ENCODE results near the gene CSTPP1. TPM values are rescaled to one million over a fixed set of nuclear protein-coding genes. Genes with fewer than 3 reads are reported as not detected.

Gene CSTPP1
- total RNA-seq, 4 donors from 2014 or later: 18.3 to 27.0 (median 24.6) TPM

DNA sequence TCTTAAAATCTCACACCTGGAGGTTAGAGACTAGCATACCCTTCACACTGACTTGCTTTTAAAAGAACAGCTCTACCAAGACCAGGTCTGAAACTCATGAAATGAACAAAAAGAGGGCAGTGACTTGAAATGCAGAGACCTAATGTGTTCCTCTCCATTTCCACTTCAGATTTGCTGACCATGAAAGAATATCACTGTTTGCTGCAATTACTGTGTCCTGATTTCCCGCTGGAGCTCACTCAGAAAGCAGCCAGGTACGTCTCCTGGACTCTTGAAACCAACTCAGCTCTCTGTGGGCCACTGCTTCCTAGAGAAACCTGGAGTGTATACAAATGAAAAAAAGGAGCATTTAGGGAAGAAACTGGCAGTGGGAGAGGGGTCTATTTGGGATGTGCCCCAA, 200.9 kb downstream of the CSTPP1 start:
- intact Hi-C loops (cut with DNase I; ENCODE audit: low total_unique reads): no loop called here
- Histone ChIP-seq H3K4me1 (peaks cover 0 to 4% (median 2%) of the 10 kb centered on the region in 4 donors), H3K36me3 (no peaks in the 10 kb centered on the region), H3K9me3 (no peaks in the 10 kb centered on the region), H3K4me3 (no peak overlapping the region), H3K27me3 (no peaks in the 10 kb centered on the region), H3K27ac (no peak overlapping the region)
- in situ Hi-C loops (cut with MboI; ENCODE audit: low pct_ligation_motif_present in 1 of 4, low pct_unique_long_range_greater_than_20kb in 1 of 4, low sequenced_read_pairs in 3 of 4): no loop called here
- WGBS, 2 donors (ENCODE audit: low coverage in 1 of 2): 94% methylated on average over 2 of the region's 2 CpGs; no CpG with 5 or more reads in 1 of the 2 donors
- TF ChIP-seq EP300 (IDR thresholded peaks at IDR 0.05; ENCODE audit: low read depth): no peak
- TF ChIP-seq, protein P1, sequence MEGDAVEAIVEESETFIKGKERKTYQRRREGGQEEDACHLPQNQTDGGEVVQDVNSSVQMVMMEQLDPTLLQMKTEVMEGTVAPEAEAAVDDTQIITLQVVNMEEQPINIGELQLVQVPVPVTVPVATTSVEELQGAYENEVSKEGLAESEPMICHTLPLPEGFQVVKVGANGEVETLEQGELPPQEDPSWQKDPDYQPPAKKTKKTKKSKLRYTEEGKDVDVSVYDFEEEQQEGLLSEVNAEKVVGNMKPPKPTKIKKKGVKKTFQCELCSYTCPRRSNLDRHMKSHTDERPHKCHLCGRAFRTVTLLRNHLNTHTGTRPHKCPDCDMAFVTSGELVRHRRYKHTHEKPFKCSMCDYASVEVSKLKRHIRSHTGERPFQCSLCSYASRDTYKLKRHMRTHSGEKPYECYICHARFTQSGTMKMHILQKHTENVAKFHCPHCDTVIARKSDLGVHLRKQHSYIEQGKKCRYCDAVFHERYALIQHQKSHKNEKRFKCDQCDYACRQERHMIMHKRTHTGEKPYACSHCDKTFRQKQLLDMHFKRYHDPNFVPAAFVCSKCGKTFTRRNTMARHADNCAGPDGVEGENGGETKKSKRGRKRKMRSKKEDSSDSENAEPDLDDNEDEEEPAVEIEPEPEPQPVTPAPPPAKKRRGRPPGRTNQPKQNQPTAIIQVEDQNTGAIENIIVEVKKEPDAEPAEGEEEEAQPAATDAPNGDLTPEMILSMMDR (IDR thresholded peaks at IDR 0.05): no peak
- TF ChIP-seq POLR2A (IDR thresholded peaks at IDR 0.05): no peak
- TF ChIP-seq POLR2AphosphoS5 (IDR thresholded peaks at IDR 0.05): no peak
- DNase-seq: no peak

DNA sequence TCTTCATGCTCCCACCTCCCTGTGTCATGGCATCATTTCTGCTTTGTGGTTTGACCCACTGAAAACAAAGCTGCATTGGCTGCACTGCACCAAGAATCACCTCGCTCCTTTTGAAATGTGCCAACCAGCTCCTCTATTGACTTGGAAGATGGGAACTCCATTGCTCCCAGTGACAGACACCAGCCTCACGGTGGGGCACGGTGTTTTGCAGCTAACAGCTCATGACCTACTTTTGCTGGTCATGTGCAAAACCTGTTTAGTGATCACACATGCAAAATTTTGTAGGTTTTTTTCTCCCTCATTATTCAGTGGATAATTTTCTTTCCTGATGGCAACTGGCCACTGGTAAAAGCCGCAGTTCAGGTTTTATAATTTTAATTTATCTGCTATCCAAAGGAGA, 203.3 kb downstream of the CSTPP1 start:
- in situ Hi-C loops (cut with MboI; ENCODE audit: low pct_ligation_motif_present in 1 of 4, low pct_unique_long_range_greater_than_20kb in 1 of 4, low sequenced_read_pairs in 3 of 4): no loop called here
- Histone ChIP-seq H3K36me3 (no peaks in the 10 kb centered on the region), H3K4me3 (no peak overlapping the region), H3K27me3 (no peaks in the 10 kb centered on the region), H3K9me3 (no peaks in the 10 kb centered on the region), H3K27ac (no peak overlapping the region), H3K4me1 (peaks cover 0 to 10% (median 0%) of the 10 kb centered on the region in 4 donors)
- WGBS, 2 donors (ENCODE audit: low coverage in 1 of 2): 89 to 90% methylated on average over 1 to 4 of the region's 4 CpGs
- TF ChIP-seq, protein P1 (IDR thresholded peaks at IDR 0.05): no peak
- no peak for TF ChIP-seq EP300 (IDR thresholded peaks at IDR 0.05; ENCODE audit: low read depth)
- TF ChIP-seq POLR2AphosphoS5 (IDR thresholded peaks at IDR 0.05): no peak
- no peak for TF ChIP-seq POLR2A (IDR thresholded peaks at IDR 0.05)
- DNase-seq: no peak
- intact Hi-C loops (cut with DNase I; ENCODE audit: low total_unique reads): no loop called here

DNA sequence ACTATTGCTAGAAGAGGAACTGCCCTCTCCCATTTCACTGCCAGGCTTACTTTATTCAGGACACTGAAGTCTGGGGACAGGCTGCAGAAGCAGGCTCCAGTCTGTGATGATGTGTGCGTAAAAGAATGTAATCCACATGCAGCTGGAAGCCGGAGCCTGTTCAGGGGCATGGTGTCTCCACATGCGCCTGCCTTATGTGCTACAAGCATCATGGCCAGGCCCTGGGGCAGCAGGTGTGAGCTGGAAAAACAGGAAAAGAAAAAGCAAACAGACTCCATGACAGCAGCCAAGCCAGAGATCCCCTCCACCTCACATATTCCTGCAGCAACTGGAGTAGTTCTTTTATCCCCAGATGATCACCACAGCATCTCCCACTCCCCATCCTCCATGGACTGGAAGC, 206.8 kb downstream of the CSTPP1 start:
- Histone ChIP-seq H3K36me3 (no peaks in the 10 kb centered on the region), H3K27me3 (no peaks in the 10 kb centered on the region), H3K27ac (peak overlapping the region in 3 of 4 donors; percentile 11 to 63 (median 15)), H3K9me3 (no peaks in the 10 kb centered on the region), H3K4me1 (peaks cover 0 to 10% (median under 1%) of the 10 kb centered on the region in 4 donors), H3K4me3 (no peak overlapping the region)
- WGBS, 2 donors (ENCODE audit: low coverage in 1 of 2): 33 to 46% methylated on average over 3 of the region's 3 CpGs
- no peak for DNase-seq
- in situ Hi-C loops (cut with MboI; ENCODE audit: low pct_ligation_motif_present in 1 of 4, low pct_unique_long_range_greater_than_20kb in 1 of 4, low sequenced_read_pairs in 3 of 4) (no loop called here), intact Hi-C loops (cut with DNase I; ENCODE audit: low total_unique reads) (no loop called here)
- TF ChIP-seq POLR2AphosphoS5 (IDR thresholded peaks at IDR 0.05) (peak in 1 of 3 donors; percentile 28), POLR2A (IDR thresholded peaks at IDR 0.05) (no peak)

DNA sequence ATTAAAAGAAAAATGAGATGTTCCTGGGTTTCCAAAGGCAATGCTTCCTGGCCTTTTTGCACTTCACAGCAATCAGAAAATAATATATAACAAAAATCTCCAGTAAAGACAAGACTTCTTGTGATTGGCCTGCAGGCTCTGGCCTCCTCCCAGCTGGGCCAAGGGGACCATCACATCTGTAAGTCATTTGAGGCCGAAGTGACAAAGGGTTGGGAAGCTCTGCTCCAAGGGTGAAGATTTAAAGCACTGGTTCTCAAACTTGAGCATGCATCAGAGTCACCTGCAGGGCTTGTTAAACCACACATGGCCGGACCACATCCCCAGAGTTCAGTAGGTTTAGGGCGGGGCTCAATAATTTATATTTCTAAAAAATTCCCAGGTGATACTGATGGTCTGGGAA, 208.0 kb downstream of the CSTPP1 start:
- Histone ChIP-seq H3K27ac (no peak overlapping the region), H3K9me3 (no peaks in the 10 kb centered on the region), H3K4me1 (peaks cover 0 to 12% (median 10%) of the 10 kb centered on the region in 4 donors), H3K4me3 (no peak overlapping the region), H3K36me3 (no peaks in the 10 kb centered on the region), H3K27me3 (no peaks in the 10 kb centered on the region)
- WGBS, 2 donors (ENCODE audit: low coverage in 1 of 2): 93 to 100% methylated on average over 2 to 3 of the region's 3 CpGs
- in situ Hi-C loops (cut with MboI; ENCODE audit: low pct_ligation_motif_present in 1 of 4, low pct_unique_long_range_greater_than_20kb in 1 of 4, low sequenced_read_pairs in 3 of 4): no loop called here
- intact Hi-C loops (cut with DNase I; ENCODE audit: low total_unique reads): no loop called here
- no peak for DNase-seq
- TF ChIP-seq POLR2AphosphoS5 (IDR thresholded peaks at IDR 0.05) (no peak), EP300 (IDR thresholded peaks at IDR 0.05; ENCODE audit: low read depth) (no peak), POLR2A (IDR thresholded peaks at IDR 0.05) (no peak)
- TF ChIP-seq, protein P1 (IDR thresholded peaks at IDR 0.05): no peak

DNA sequence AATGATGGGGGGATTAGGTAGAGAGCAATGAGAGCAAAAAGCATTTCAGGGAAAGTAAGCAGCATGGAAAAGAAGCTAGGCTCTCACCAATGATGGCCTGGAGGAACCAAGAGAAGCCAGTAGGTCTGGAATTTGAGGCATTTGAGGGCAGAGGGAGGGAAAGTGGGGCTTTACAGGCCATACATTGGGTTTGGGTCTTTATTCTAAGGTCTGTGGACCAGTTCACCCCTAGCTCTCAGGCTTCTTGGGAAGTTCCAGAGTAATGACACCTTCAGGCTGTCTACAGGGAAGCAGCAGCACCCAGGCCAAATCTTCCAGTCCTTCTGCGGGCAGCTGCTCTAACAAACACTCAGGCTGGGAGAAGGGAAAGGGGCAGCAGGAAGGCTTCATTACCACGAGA, 210.7 kb downstream of the CSTPP1 start:
- WGBS, 2 donors (ENCODE audit: low coverage in 1 of 2): 77% methylated on average over 2 of the region's 2 CpGs; no CpG with 5 or more reads in 1 of the 2 donors
- intact Hi-C loops (cut with DNase I; ENCODE audit: low total_unique reads) (no loop called here), in situ Hi-C loops (cut with MboI; ENCODE audit: low pct_ligation_motif_present in 1 of 4, low pct_unique_long_range_greater_than_20kb in 1 of 4, low sequenced_read_pairs in 3 of 4) (no loop called here)
- Histone ChIP-seq H3K4me1 (peaks cover 0 to 17% (median 12%) of the 10 kb centered on the region in 4 donors), H3K27me3 (no peaks in the 10 kb centered on the region), H3K27ac (no peak overlapping the region), H3K36me3 (no peaks in the 10 kb centered on the region), H3K9me3 (no peaks in the 10 kb centered on the region), H3K4me3 (no peak overlapping the region)
- DNase-seq: no peak
- TF ChIP-seq POLR2A (IDR thresholded peaks at IDR 0.05) (no peak), EP300 (IDR thresholded peaks at IDR 0.05; ENCODE audit: low read depth) (no peak), POLR2AphosphoS5 (IDR thresholded peaks at IDR 0.05) (no peak)
- TF ChIP-seq, protein P1 (IDR thresholded peaks at IDR 0.05): no peak
